ENCODE results near the gene CD99L2. TPM values are rescaled to one million over a fixed set of nuclear protein-coding genes. Genes with fewer than 3 reads are reported as not detected.

The CD99L2 gene
- total RNA-seq, 1 experiment from 2014 or later, result 7.3 TPM

- no peak overlapping the region for H3T11ph ChIP-seq (ENCODE audit: low read length)
- no peak overlapping the region for H3K14ac ChIP-seq (ENCODE audit: insufficient read depth, low read length)
- no peaks in the 10 kb centered on the region for H3K79me2 ChIP-seq (ENCODE audit: insufficient read depth, low read length)
- H3K56ac ChIP-seq (ENCODE audit: insufficient read length, low read depth, low read length), result no peak overlapping the region
- no peak for TF ChIP-seq CTCF (conservative IDR thresholded peaks at IDR 0.05)
- Mint-ChIP-seq H3K27me3 (ENCODE audit: low read depth) (no peaks in the 10 kb centered on the region; the same call in 1 of the 2 replicates), H3K4me1 (no peaks in the 10 kb centered on the region), H3K27ac (no peak overlapping the region), H3K9me3 (peaks cover 63 to 70% of the 10 kb centered on the region in 2 experiments), H3K36me3 (ENCODE audit: insufficient read depth in 1 of 3, low read depth in 3 of 3) (peaks cover 16 to 45% (median 18%) of the 10 kb centered on the region in 3 experiments; a peak in 6 of 7 replicates), H3K4me3 (no peak overlapping the region)
- H2BK12ac ChIP-seq (ENCODE audit: insufficient read length, low read depth, low read length), result no peak overlapping the region
- H2AFZ ChIP-seq (ENCODE audit: low read length), result no peak overlapping the region
- H2BK5ac ChIP-seq (ENCODE audit: insufficient read length, low read length), result no peak overlapping the region
- H4K91ac ChIP-seq (ENCODE audit: insufficient read length, low read depth, low read length), result no peak overlapping the region
- no peak overlapping the region for H3K4me2 ChIP-seq (ENCODE audit: insufficient read depth, insufficient read length, low read length)
- no peak for DNase-seq
- no peaks in the 10 kb centered on the region for H3K79me1 ChIP-seq (ENCODE audit: insufficient read depth, low read depth, low read length, poor library complexity, severe bottlenecking)
- H3K23ac ChIP-seq (ENCODE audit: insufficient read length, low read depth, low read length), result no peak overlapping the region
- no peak overlapping the region for H4K8ac ChIP-seq (replicated peaks; ENCODE audit: insufficient read length, low read depth, low read length)
- no peak overlapping the region for H3K18ac ChIP-seq (ENCODE audit: insufficient read length, low read depth, low read length)
- H4K5ac ChIP-seq (ENCODE audit: insufficient read length, low read depth, low read length), result no peak overlapping the region
- H2BK20ac ChIP-seq (ENCODE audit: low read depth, low read length, poor library complexity, severe bottlenecking), result no peak overlapping the region
- H3K4ac ChIP-seq (ENCODE audit: low read depth, low read length), result no peak overlapping the region
- no peak overlapping the region for H2BK120ac ChIP-seq (ENCODE audit: low read depth, low read length, poor library complexity, severe bottlenecking)
- H3K9ac ChIP-seq (ENCODE audit: extremely low read depth, insufficient read length, low read length), result no peak overlapping the region
- no peaks in the 10 kb centered on the region for H3K4me1 ChIP-seq (ENCODE audit: insufficient read depth, low read length)
- WGBS (ENCODE audit: extremely low coverage, insufficient read length, low lambda C conversion rate), result no CpG with 5 or more reads among the region's 4 CpGs
- H3K23me2 ChIP-seq (ENCODE audit: insufficient read length, low read depth, low read length, poor library complexity, severe bottlenecking), result peaks cover 3% of the 10 kb centered on the region
- no peaks in the 10 kb centered on the region for H3K9me3 ChIP-seq (ENCODE audit: control insufficient read depth, low read depth, low read length)
- no peaks in the 10 kb centered on the region for H3K27me3 ChIP-seq (ENCODE audit: insufficient read depth, low read length)
- no peak overlapping the region for H2BK15ac ChIP-seq (ENCODE audit: low read depth, low read length)
- H4K20me1 ChIP-seq (ENCODE audit: control insufficient read depth, insufficient read depth, insufficient read length), result no peaks in the 10 kb centered on the region
- no peak overlapping the region for H2AK5ac ChIP-seq (ENCODE audit: insufficient read length, low read length)
- no peak overlapping the region for H3K27ac ChIP-seq (ENCODE audit: insufficient read length, low read depth, low read length)
Measured at GRCh38 chrX:150753357-150753756, 145.1 kb downstream of the CD99L2 start.
